Breast epithelium (tissue), 3 donors: Measurements from ENCODE around the gene KYAT1.

ENCODE experiments used
- CTCF ChIP-seq, 3 donors: fragments of 450-650 bp; IDR thresholded peaks; one replicate each; pipeline ENCODE4 v1.5.1; 2016 to 2017; ENCODE audit warnings: antibody characterized with exemption in 3 of 3, mild to moderate bottlenecking in 3 of 3, moderate library complexity in 3 of 3
- POLR2AphosphoS5 ChIP-seq, 3 donors: sonication (generic); formaldehyde crosslinking; IDR thresholded peaks; one replicate each; pipeline ENCODE4 v1.6.1; 2017; ENCODE audit warnings: antibody characterized with exemption in 3 of 3

- TF ChIP-seq CTCF (IDR thresholded peaks at IDR 0.05) = no peak
- no peak for TF ChIP-seq POLR2AphosphoS5 (IDR thresholded peaks at IDR 0.05)
These were observed 46.9 kb upstream of the KYAT1 start for GRCh38 chr9:128928624-128929023.
